HG03103 (cell line): ENCODE results near the gene OR9A2.

Experiments used
- ATAC-seq: cut with Tn5 transposase; IDR thresholded peaks from one replicate; pipeline ENCODE4 v1.9.1; 2021; ENCODE audit warnings: low read depth; ENCODE audit not compliant: unreplicated experiment

OR9A2 gene, protein sequence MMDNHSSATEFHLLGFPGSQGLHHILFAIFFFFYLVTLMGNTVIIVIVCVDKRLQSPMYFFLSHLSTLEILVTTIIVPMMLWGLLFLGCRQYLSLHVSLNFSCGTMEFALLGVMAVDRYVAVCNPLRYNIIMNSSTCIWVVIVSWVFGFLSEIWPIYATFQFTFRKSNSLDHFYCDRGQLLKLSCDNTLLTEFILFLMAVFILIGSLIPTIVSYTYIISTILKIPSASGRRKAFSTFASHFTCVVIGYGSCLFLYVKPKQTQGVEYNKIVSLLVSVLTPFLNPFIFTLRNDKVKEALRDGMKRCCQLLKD

GRCh38 chr7:143027032-143027431, at the start of gene OR9A2:
OR9A2 (minus strand) TSS chr7:143027132; CDS start chr7:143027132, 0 bp downstream.
- no peak for ATAC-seq

DNA sequence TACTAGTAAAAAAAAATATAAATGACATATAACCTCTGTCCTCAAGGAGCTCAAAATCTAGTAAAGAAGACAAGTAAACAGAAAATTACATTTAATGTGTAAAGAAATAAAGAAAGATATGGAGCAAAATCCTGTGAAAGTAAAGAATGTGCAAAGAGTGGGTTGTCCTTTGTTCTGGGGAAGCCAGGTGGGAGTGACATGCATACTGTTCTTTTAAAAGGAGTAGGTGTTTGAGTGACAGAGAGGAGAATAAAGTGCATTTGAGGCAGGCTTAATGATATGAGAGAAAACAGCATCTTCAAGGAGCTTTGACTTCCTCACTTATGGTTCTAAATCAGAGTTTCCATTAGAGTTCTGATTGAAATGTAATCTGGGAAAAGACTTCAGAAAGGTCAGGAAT, 47.2 kb upstream of the OR9A2 start:
- ATAC-seq: no peak

DNA sequence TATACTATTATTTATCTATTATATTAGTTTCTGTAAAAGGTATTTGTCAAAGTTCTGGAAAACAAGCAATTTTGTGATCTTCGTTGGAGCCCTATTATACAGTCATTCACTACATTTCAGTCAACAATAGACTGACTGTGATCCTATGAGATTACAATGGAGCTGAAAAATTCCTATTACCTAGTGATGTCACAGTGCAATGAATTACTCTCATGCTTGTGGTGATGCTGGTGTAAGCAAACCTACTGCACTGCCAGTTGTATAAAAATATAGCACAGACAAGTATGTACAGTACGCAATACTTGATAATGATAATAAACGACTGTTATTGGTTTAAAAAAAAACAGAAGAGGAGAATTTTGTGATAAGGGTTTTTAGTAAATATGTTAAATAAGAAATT, 46.6 kb upstream of the OR9A2 start:
- no peak for ATAC-seq

GRCh38 chr7:143069912-143070500, 43.1 kb upstream of the OR9A2 start:
- ATAC-seq: no peak

GRCh38 chr7:143068446-143068845, 41.5 kb upstream of the OR9A2 start:
- ATAC-seq: no peak

DNA sequence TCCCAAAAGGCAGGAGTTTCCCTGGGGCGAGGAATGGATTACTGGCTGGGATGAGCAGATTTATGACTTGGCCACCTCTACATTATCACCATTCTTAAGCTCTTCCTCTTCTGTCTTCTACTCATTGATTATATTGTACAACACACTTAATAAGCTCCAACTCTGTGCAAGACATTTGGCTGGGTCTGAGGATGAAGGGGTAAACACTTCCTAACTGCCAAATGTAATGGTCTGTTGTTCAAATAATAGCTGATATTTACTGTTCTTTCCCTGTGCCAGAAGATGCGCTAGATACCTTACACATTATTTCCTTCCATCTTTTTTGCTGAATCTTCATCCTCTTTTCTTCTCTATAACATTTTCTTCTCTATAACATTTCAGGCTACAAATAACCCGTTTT, 36.8 kb upstream of the OR9A2 start:
- no peak for ATAC-seq

- no peak for ATAC-seq
Measured at GRCh38 chr7:143055754-143056153, 28.8 kb upstream of the OR9A2 start.

DNA sequence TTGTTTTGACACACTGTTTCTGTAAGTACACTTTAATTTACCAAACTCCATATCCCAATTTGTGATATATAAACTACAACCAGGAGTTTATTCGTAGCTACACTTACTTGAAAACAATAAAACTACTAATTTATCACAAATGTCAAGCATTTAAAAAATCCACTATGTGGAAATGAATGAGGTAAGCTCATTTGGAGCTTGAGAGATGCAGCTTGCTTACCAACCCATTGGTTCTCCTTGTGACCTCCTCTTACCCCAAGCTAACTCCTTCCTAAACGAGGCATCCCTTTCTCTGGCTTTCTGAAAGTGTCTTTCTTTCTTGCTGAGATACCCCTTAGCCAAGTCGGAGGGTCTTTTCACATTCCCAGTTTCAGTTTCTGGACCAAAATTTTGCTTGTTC, 27.7 kb upstream of the OR9A2 start:
- ATAC-seq: no peak

DNA sequence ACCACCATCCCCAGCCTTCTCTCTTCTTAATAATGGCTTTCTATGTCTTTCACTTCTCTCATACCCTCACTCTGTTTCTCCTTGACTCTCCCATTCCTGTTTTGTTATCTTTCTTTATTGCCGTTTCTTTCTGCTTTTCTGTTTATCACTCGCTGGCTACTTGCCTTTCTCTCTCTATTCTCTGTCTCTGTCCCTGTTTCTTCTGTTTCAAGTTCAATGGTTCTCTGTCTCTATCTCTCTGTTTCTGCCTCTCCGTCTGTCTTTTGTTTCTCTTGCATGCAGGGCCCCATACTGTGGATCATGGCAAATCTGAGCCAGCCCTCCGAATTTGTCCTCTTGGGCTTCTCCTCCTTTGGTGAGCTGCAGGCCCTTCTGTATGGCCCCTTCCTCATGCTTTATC, 25.1 kb upstream of the OR9A2 start, which contains the start of gene OR6V1:
OR6V1 (plus strand) TSS at position 301 of the 400 bp plus-strand sequence; CDS start at position 301, 0 bp downstream.
- no peak for ATAC-seq

DNA sequence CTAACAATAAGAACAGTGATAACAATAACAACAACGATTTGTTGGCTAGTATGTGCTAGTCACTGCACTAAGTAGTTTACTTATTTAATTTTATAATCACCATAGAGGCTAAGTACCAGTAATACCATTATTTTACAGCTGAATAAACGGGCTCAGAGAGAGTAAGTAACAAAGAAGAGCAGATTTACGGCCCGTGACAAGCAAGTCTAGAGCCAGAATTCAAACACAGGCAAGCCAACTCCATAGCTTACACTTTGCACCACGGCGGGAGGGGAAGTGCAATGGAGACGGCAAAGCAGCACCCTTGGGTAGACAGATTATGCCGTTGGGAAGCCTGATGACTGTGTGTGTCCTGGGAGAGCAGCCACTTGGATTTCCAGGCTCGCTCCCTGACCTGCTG, 24.0 kb upstream of the OR9A2 start:
- ATAC-seq: no peak

- ATAC-seq: no peak
Measured at GRCh38 chr7:143049362-143049761, 22.4 kb upstream of the OR9A2 start.

DNA sequence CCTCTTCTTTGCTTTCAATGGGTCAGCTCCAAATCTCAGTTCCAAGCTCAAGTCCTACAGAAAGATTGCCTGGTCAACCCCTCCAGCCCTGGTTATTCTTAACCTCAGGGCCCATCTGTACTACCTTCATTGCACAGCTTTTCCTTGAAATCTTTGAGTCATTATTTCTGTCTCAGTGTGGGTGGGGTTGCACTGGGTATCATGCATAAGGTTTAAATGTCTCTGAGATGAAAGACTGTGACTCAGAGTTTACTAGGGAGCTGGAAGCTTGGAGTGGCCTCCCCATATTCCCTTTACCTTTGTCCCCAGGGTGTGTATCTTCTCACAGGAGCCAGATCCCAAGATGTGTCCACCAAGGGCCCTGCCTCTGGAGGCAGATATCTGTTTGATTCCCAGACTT, 21.9 kb upstream of the OR9A2 start:
- ATAC-seq: no peak

GRCh38 chr7:143047326-143047725, 20.4 kb upstream of the OR9A2 start:
- no peak for ATAC-seq

DNA sequence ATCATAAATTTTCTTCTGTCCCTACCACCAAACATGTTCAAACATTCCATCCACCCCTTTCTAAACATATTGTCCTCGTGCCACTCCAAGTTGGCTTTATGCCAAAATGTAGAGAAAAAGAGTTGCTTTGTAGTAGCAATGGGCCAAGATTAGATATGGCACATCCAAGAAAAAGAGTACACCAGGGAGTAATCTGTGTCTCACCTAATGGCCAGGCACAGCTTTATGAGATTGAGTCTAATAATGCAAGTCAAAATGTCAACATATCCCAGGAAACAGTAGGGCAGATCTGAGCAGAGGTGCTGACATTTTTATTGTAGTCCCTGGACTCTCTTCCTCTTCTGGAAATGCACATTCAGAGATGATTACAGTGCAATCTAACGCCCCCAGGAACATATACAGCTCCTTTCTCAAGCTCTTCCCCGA, 19.5 kb upstream of the OR9A2 start:
- no peak for ATAC-seq

- no peak for ATAC-seq
Measured at GRCh38 chr7:143043391-143043790, 16.5 kb upstream of the OR9A2 start.

DNA sequence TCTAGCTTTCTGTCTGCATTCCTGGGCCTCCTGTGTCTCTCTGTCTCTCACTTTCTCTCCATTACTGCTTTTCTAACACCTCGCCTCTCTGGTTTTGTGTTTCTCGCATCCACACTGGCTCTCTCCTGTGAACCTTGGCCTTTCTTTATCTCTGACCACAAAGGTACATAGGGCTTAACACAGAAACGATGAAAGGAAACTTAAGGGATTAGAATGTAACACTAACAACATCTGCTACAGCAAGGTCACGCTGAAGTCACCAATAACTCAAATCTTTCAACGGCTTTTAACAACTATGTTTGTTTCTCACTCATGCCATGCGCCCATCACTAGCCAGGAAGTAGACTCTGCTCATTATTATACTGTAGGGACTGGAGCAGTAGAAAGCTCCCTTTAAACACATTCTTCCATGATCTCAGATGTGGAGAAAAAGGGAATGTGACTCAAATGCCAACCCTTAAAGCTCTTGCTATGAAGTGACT, 15.9 kb upstream of the OR9A2 start:
- ATAC-seq: no peak

DNA sequence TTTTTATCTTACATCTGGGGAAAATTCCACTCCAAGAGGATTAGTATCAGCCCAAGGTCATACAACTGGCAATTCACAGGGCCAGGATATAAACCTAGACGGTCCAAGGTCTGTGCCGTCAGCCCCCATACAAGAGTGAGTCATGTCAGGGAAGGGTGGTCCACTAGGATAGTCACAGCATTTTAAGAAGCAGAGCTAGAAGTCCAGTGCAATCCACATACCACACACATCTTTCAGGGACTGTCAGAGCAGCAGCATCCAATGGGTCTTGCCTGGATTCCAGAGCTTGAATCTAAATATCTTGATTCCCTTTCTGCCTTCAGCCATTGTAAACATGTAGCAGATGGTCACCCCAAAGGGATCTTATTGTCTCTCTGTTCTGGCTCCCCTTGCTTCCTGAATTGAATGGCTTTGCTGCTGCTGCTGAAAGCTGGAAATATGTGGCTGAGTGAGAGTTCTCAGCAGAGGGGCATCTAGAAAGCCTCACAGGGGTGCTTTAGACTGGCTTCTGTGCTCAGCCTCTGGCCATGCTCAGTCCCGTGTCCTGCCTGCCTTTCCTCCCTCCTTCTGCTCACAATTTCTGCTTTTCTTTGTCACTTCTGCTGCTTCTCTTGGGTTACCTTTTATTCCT, 15.3 kb upstream of the OR9A2 start:
- ATAC-seq: no peak

- no peak for ATAC-seq
Measured at GRCh38 chr7:143041346-143041745, 14.4 kb upstream of the OR9A2 start.

DNA sequence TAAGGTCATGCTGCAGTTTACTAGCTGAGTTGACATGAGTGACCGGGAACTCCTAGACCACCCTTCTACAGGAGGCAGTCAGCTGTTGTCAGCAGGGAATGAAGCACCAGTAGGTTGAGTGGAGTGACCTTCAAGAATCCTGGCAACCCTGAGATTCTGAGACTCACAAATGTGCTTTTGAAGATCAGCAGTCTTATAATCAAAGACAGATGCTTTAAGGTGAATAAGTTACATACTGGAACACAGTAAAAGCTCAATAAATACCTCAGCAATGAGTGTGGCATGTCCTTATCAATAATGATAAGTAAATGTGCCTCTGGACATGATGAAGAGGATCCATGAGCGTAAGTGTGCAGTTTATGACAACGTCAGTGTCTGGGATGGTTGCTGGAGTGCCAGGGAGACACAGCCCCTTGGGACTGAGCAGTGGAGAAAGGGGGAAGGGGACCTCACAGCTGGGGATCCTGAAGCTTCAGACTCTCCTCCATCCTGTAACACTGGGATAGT, 13.3 kb upstream of the OR9A2 start:
- ATAC-seq: no peak

GRCh38 chr7:143038635-143039034, 11.7 kb upstream of the OR9A2 start:
- ATAC-seq: no peak

DNA sequence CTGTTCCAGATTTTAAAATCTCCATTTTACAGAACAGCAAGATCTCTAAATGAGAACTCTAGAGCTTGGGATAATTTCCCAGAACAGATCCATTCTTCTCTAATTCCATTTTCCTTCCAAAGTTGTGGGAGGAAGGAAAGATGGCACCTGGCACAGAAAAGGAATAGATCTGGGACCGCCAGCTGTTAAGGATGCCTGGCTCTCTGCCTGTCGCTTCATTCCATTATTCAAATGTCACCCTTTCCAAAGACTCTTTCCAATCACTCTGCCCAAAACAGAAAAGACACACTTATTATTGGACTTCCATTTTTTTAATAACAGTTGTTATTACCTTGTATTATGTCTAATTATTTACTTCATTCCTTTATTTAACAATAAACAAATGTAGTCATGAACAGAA, 751 bp upstream of the OR9A2 start:
- ATAC-seq: no peak

DNA sequence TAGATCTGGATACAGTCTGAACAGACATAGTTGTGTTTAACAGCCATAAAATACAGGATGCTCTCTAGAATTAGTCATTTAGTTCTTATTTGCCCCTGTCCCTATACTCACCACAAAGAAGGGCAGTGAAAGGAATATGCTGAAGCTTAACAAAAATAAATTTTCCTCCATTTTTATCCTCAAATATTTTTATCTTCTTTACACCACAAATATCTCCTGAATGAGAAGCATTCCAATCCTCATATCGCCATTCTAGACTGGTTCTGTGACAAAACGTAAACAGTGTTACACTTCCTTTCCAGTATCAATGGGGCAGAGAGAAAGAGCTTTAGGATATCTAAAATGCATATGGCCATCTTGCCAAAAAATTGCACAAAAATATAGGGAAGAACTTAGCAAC, 1.6 kb downstream of the OR9A2 start:
- no peak for ATAC-seq
